Right hindlimb (tissue), 1 donor: ENCODE measurements around the gene IFFO2.

ENCODE experiments used
- DNase-seq: peaks from one replicate; pipeline ENCODE4 v3.0.0-alpha.2; 2018

Gene IFFO2

GRCh38 chr1:18949686-18950400, 6.6 kb downstream of the IFFO2 start:
- DNase-seq = peak; percentile 82

GRCh38 chr1:18948913-18949685, 7.4 kb downstream of the IFFO2 start:
- DNase-seq = peak; percentile 79

DNA sequence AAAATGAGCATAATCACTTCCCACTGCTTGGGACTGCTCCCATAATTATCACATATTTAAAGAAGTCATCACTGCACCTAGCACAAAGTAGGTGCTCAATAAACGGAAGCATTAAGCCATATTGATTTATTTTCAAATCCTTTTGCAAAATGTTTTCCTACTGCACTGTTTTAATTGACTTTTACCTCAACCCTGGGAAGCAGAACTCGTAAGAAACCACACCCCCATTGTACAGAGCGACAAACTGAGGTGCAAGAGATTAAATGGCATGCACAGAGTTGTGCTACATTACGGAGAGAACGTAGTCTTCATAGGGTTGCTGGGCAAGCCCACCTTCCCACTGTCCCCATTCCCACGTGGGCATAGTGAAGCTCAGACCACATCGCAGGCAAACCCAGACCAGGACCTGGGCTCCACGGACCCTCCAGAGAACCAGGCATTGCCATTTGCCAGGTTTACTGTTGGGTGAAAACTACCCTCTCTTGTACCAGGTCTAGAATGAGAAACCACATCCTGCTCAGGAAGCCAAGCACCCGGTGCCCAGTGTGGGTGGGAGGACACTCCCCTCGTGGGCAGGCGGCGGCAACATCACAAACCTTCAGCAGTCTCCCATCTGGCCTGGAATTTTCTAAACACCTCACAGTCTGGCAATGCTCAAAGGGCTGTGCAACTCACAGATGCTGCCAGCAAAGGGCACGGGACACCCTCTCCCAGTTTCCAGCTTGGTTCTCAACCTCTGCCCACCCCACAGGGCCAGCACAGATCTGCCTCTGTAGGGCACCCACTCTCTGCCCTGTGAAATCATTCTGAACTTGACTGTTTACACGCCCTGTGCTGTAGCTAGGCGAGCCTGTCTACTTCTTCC, 8.2 kb downstream of the IFFO2 start:
- DNase-seq = no peak

DNA sequence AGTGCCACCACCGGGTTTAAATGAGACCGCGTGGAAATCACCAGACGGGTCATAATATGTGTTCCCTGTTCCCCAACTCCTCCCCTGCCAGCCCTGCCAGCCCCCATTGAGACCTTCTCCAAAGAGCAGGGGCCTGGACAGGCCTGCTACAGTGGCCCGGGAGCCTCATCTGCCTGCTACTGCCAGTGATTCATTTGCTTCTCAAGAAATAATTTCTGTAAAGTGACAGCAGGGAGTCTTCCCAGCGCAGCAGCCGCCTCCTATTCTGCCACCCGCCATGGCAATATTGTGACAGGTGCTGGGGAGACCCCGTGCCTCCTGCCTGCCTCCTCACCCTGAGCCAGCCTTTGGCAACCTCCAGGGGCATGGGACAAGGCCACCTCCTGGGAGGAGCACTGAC, 8.9 kb downstream of the IFFO2 start:
- no peak for DNase-seq

- DNase-seq = no peak
Observed at GRCh38 chr1:18946550-18947381, 9.7 kb downstream of the IFFO2 start.

DNA sequence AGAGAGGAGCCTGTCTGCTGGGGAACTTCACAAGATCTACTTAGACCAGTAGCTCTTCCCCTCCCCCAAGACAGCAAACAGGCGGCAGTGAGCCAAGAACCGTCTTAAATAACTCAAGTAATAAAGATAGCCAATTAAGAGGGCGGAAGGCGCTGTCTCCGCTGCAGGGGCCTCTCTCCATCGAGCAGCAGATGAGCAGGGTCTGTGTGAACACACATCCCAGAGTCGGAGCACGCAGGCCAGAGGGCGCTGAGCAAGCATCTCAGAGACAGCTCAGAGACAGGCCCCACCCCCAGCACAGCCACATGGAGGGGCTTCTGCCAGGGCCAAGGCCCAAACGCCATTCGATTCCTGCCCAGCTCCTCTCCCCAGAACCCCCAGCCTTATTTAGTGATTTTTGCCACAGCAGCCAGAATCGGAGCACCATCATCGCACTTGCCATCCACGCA, 11.1 kb downstream of the IFFO2 start:
- DNase-seq = peak; percentile 65

DNA sequence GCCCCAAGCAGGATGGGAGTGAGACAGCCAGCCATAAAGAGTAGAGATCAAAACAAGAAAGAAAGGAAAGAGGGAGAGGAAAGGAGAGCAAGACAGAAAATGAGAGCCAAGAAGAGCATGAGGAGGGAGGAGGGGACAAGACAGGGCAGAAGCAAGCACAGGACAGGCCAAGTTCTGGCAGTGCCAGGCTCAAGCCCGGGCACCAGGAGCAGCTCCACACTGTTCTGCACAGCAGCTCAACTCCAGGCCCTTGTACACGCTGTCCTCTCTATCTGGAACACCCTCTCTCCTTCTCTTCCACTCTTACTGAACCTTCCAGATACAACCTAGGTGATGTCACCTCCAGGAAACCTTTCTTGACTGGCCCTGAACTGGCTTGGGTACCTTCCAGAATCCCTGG, 11.7 kb downstream of the IFFO2 start:
- DNase-seq = no peak

GRCh38 chr1:18943914-18944572, 12.4 kb downstream of the IFFO2 start:
- no peak for DNase-seq

DNA sequence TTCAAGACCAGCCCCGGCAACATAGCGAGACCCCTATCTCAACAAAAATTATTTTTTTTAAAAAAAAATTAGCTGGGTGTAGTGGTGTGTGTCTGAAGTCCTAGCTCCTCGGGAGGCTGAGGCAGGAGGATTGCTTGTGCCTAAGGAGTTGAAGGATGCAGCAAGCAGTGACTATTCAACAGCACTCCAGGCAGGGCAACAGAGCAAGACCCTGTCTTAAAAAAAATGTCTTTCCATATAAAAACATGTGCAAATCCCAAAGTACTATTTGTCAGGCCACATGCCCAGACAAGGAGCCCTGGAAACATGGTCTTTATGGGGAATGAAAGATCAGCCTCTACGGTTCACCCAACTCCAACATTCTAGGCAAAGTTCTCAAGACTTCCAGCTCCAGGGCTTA, 13.3 kb downstream of the IFFO2 start:
- DNase-seq = no peak

- DNase-seq = no peak
Observed at GRCh38 chr1:18942340-18942739, 14.1 kb downstream of the IFFO2 start.

DNA sequence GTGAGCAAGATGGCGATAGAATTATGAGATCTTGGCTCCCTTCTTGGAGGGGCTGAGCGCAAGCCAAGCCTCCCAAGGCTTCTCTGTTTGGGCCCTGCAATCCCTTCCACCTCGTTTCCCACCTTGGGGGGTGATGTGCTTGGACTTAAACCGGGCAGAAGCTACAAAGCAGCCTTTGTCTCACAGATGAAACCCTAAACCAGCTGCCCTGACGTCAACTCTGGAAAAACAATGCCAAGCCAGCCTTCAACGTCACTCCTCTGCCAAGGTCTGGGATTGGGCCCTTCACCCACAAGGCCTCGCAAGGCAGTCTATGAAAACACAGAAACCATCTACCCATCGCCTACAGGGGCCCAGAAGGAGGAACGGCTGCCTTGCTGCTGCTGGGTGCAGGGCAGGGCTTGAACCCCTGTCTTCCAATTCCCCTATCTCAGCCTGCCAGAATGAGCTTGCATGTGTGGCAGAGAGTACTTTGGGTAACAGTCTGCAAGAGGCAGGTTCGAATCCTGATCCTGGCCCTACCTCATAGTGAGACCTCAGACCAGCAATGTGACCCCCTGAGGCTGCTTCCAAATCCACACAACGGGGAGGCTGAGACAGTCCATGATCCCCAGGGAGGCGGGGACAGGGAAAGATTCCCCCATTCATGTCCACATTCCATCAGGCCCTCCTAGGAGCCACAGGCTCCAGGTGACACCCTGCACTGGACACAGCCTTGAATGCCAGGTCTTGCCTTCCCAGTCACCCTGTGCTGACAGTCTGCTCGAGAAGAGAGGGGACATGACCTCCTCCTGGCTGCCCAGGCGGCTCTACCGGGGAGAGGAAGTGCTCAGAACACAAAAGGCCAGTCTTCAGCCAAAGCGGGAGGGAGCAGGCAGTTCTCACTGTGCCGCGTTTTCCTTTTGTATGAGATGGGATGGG, 15.0 kb downstream of the IFFO2 start:
- DNase-seq = peak; percentile 80

DNA sequence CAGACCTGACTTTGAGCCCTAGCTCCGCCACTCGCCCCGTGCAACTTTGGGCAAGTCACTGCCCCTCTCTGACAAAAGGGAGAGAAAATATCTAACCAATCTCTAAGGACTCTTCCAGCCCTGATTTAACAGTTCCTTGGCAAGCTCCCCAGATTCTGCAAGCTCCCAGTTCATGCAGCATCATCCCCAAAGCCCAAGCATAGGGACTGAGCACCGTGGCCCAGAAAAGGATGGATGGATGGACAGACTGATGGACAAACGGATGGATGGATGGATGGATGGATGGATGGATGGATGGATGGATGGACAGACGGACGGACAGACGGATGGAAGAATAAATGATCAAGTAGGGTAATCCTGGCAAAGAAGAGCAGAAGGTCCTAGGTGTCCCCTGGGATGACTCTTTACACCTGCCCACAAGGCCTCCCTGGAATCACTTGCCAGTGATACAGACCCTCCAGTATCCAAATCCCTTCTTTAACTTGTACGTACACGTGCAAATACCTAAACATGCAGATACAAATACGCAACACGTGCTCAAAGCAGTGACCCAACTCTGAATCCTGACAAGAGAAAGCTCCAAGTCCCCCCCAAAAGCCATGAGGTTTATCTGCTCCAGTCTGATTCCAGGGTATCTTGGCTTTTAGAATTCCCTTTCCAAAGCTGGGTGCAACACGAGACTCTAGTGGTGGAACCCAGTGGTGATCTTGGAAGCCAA, 16.0 kb downstream of the IFFO2 start:
- no peak for DNase-seq

- DNase-seq = no peak
Observed at GRCh38 chr1:18939398-18940302, 16.8 kb downstream of the IFFO2 start.

GRCh38 chr1:18938707-18939070, 17.8 kb downstream of the IFFO2 start:
- peak; percentile 54 for DNase-seq

- DNase-seq = no peak
Observed at GRCh38 chr1:18938008-18938706, 18.3 kb downstream of the IFFO2 start.

DNA sequence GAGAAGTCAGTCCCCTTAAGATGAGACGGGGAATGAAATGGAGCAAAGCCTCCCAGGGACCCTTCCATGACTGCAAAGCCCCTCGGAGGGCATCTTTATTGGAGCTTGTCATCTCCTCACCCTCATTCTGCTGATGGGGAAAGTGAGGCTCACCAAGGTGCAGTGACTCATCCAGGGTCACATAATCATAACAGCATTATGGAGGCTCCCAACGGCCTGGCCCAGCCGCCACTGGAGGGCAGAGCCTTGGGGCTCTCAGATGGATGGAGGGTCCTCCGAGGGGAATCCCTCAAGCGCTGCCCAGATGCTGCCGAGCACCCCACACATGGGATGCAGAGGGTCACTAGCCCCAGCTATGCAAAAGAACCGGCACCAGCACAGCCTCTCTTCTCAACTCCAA, 18.9 kb downstream of the IFFO2 start:
- no peak for DNase-seq

DNA sequence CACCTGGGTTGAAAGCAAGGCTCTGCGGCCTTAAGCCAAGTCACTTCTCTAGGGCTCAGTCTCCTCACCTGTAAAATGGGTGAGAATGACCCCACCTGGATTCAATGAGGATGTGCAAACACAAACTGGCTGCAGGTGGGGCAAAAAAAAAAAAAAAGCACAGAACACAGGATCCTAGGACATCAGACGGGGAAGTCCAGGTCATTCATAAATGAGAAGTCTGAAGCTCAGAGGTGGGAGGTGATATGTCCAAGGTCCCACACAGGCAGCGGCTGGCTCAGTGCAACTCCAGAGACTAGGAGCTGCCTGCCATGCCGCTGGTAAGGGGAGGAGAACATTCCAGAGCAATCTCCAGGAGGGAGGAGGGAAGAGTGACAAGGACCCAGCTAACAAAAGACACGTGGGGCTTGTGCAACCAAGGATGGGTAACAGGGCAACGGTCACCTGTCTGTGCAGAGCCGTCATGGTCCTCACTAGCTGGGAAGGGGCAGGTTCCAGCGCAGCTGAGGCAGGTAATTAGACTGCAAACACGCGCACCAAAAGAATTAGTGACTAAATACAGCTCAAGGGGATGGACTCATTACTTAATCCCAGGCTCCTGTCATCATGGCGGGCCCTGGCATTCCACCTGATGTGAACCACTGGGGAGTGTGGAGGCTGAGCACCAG, 19.5 kb downstream of the IFFO2 start:
- no peak for DNase-seq

- no peak for DNase-seq
Observed at GRCh38 chr1:18936471-18936813, 20.0 kb downstream of the IFFO2 start.
